IPS-18c (cell line): Measurements from ENCODE around the gene PARD3B.
"Not testable (repeated sequence)": the region's sequence is repeated elsewhere in the genome, so short reads cannot be mapped to it uniquely, and the experiment has no call there.

Experiments
- H3K4me3 ChIP-seq: 2 replicates; pipeline ENCODE4 v1.7.0; 2013; ENCODE audit warnings: low read depth, mild to moderate bottlenecking, low read length, moderate library complexity; ENCODE audit not compliant: insufficient read depth
- H3K9me3 ChIP-seq: one replicate; pipeline ENCODE4 v1.6.1; 2013; ENCODE audit warnings: mild to moderate bottlenecking, low read length, moderate library complexity; ENCODE audit not compliant: control insufficient read depth, insufficient read depth

The PARD3B gene

GRCh38 chr2:204535764-204536163 is 9.5 kb upstream of the PARD3B start:
- Histone ChIP-seq H3K4me3 (no peak overlapping the region), H3K9me3 (no peaks in the 10 kb centered on the region)

DNA sequence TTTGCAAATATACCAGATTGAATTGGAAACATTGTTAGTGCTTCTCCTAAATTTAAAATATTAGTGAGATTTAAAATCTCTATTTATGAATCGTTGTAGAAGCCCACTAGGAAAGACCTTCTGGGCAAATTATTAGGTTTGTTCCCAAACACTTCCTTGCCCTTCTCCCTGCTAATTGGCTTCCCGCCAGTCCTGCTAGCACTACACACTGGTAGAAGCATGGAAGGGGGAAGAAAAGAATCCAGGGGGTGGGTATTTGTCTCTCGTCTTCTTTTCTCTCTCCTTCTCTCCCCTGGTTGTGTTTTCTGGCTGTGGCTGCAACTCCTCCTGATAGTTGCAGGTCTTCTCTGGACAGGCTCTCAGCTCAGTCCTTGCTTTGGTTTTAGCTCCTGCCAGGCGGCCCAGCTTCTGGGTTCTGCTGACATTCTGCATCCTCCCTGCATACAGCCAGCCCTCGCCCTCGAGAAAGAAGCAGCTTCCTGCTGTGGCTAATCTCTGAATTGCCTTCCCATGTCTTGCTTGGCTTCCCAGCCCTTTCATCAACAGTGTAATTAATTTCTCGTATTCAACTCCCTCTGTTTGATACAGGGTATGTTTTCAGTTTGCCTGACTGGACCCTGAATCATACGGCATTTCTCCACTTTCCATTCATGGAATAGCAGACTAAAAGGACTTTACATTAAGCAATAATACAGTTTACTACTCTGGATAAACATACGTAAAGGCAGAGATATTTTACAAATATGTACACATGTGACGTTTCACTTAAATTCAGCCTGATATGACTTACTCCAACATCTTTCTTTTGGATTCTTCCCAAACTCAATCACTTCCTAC is 6.9 kb upstream of the PARD3B start:
- Histone ChIP-seq H3K4me3 (no peak overlapping the region), H3K9me3 (no peaks in the 10 kb centered on the region)

GRCh38 chr2:204539019-204539385 is 6.3 kb upstream of the PARD3B start:
- H3K4me3 ChIP-seq, result no peak overlapping the region
- H3K9me3 ChIP-seq, result no peaks in the 10 kb centered on the region

- Histone ChIP-seq H3K4me3 (no peak overlapping the region), H3K9me3 (no peaks in the 10 kb centered on the region)
Measured at GRCh38 chr2:204541637-204542036, 3.6 kb upstream of the PARD3B start.

- no peak overlapping the region for H3K4me3 ChIP-seq
- no peaks in the 10 kb centered on the region for H3K9me3 ChIP-seq
Measured at GRCh38 chr2:204542982-204543608, 2.2 kb upstream of the PARD3B start.

DNA sequence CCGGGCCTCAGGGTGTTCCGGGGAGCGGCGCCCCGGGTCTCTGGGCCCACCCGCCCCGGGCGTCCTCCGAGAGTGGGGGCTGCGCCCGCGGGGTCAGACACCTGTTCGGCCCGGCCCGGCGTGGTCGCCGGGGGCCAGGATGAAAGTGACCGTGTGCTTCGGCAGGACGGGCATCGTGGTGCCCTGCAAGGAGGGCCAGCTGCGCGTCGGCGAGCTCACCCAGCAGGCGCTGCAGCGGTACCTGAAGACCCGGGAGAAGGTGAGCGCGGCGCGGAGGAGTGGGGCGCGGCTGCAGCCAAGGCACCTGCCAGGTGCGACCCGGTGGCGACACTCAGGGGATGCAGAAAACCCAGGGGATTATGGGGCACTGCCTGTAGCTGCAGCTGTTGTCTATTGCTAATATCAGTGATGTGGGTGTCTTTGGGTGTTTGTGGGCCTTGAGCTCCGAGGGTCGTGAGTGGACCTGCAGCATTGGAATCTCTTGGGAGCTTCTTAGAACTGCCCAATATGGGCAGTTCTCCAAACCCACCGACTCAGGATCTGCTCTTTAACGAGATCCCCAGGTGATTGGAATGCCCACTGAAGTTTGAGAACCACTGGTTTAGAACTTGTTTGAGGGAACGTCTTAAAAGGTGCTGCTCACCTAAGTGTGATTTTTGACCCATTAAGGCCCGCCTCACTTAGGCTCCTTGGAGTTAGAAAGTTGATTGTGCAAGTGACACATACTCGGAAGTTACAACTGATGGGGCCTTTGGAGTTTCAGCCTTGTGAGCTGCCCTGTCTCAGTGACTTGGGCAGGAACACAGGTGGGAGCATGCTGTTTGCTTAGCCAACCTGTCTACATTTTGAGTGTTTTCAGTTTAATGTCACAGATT is 823 bp downstream of the PARD3B start:
- Histone ChIP-seq H3K4me3 (peak overlapping the region; percentile 62), H3K9me3 (no peaks in the 10 kb centered on the region)

- H3K4me3 ChIP-seq, result no peak overlapping the region
Measured at GRCh38 chr2:204550751-204551511, 5.7 kb downstream of the PARD3B start.

GRCh38 chr2:204551512-204551863 is 6.2 kb downstream of the PARD3B start:
- Histone ChIP-seq H3K4me3 (no peak overlapping the region), H3K9me3 (no peaks in the 10 kb centered on the region)

More at GRCh38 chr2:204550751-204551511, 5.7 kb downstream of the PARD3B start:
- no peaks in the 10 kb centered on the region for H3K9me3 ChIP-seq

DNA sequence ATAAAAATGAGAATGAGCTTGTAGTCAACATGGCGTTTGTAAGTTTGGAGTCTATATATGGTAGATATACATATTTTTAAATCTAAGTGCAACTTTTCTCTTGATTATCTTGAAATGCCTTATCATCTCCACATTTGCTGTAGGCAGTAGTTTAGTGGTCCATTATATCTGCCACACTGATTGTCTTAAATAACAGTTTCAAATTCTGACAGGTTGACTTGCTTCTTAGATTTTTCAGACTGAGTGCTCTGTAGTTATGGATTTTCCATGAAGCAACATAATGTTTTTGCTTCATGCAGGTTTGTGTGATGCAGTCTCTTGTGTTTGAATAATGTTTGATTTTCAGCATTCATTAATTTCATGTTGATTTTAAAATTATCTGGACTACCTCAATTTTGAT is 12.3 kb downstream of the PARD3B start:
- Histone ChIP-seq H3K4me3 (no peak overlapping the region), H3K9me3 (no peaks in the 10 kb centered on the region)

DNA sequence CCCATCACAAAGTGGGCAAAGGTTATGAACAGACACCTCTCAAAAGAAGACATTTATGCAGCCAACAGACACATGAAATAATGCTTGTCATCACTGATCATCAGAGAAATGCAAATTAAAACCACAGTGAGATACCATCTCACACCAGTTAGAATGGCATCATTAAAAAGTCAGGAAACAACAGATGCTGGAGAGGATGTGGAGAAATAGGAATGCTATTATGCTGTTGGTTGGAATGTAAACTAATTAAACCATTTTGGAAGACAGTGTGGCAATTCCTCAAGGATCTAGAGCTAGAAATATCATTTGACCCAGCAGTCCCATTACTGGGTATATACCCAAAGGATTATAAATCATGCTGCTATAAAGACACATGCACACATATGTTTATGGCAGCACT is 14.1 kb downstream of the PARD3B start:
- not testable (repeated sequence) for H3K9me3 ChIP-seq, H3K4me3 ChIP-seq

DNA sequence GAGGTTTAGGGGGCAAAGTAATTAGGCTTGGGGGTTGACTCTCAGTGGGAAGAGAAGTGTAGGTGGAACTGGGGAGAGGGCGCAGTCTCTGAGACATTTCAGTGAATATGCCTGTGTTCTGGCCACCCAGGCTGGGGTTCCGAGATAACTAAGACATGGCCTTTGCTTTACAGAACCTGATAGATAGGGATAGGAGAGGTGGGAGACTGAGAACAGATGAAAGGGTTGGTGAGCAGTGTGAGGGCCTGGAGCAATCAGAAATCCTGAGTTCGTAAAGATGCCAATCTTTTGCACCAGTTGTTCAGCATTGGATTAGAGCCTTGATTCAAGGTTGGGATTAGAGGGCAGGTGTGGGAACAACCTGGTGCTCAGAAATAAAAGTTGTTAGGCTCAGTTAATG is 15.6 kb downstream of the PARD3B start:
- Histone ChIP-seq H3K4me3 (no peak overlapping the region), H3K9me3 (no peaks in the 10 kb centered on the region)

DNA sequence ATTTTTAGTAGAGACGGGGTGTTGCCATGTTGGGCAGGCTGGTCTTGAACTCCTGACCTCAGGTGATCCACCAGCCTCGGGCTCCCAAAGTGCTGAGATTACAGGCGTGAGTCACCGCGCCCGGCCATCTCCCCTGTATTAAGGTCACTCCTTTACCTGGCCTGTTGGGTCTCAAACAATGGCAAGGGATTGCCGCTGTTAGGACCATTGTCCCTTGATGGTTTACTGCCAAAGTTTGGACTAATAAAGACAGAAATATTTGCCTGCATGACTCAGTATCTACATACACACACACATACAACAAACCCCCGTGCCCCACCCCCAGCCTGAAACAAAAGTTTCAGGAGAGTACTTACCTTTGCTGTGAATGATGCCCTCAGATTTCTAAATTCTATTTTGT is 16.5 kb downstream of the PARD3B start:
- Histone ChIP-seq H3K4me3 (no peak overlapping the region), H3K9me3 (no peaks in the 10 kb centered on the region)

- Histone ChIP-seq H3K4me3 (no peak overlapping the region), H3K9me3 (no peaks in the 10 kb centered on the region)
Measured at GRCh38 chr2:204566439-204566838, 21.2 kb downstream of the PARD3B start.

GRCh38 chr2:204570421-204570820 is 25.1 kb downstream of the PARD3B start:
- Histone ChIP-seq H3K4me3 (no peak overlapping the region), H3K9me3 (no peaks in the 10 kb centered on the region)

DNA sequence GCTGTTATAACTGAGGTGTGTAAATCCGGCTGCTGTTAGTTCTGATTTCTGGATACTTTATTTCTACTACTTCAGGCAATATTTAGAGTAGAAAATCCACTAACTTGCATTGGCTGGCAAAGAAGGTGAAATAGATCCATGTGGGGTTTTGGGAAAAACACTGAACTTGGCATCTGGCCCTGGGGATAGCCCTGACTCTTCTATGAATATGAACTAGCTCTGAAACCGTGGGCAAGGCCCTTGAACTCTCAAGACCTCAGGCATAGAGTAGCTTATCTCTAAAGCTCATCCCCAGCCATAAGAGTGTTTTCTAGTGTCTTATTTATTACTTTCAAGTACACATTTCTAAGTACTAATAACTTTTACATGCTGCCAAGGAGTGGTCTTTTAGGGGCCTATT is 25.8 kb downstream of the PARD3B start:
- Histone ChIP-seq H3K9me3 (no peaks in the 10 kb centered on the region), H3K4me3 (no peak overlapping the region)

DNA sequence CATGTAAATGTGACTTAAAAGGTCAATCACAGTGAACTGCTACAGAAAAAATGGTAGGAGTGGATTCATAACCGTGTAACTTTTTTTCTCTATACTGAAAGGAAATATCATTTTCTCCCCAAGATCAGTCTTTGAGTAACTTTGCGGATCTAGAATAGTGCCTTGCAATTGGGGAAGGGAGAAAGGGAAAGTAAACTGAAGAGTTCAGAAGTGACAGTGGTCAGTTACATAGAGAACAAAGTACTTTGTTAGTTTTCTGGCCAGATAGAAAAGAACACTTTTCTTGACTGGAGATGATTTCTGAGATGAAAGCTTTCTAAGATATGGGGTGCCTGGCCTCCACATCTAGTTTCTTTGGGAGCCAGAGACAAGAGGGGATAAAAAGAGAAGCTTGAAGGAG is 26.6 kb downstream of the PARD3B start:
- Histone ChIP-seq H3K9me3 (no peaks in the 10 kb centered on the region), H3K4me3 (no peak overlapping the region)

GRCh38 chr2:204573221-204573620 is 27.9 kb downstream of the PARD3B start:
- Histone ChIP-seq H3K4me3 (no peak overlapping the region), H3K9me3 (no peaks in the 10 kb centered on the region)
